ENCODE results near the gene NPHP4. TPM values are rescaled to one million over a fixed set of nuclear protein-coding genes. Genes with fewer than 3 reads are reported as not detected.
A peak's percentile ranks its signal among the peaks of the same experiment; 100 is the strongest.

NPHP4 gene
- total and polyA plus RNA-seq, 9 of the 15 experiments (the other 6 are each of a cell fraction or from before 2014, with no cell fraction given): 0.52 to 26.2 (median 6.7) TPM

- TF ChIP-seq CREM (IDR thresholded peaks at IDR 0.05; ENCODE audit: low read depth) (no peak), TAF1 (IDR thresholded peaks at IDR 0.05; ENCODE audit: control insufficient read depth, extremely low read depth, insufficient read depth, low read length, severe bottlenecking) (peak; percentile 7), ATF2 (CRISPR knock-in tag; IDR thresholded peaks at IDR 0.05) (no peak), EGR1 (conservative IDR thresholded peaks at IDR 0.05) (0 out of 2 replicates have a peak, but pooled peaks have one; percentile 15), SIN3A (IDR thresholded peaks at IDR 0.05; ENCODE audit: borderline replicate concordance in 2 of 2, control insufficient read depth in 1 of 2, low read depth in 2 of 2, low read length in 2 of 2) (peak in 1 of 2 experiments; percentile 60; a peak in 1 of 4 replicates), THAP7 (CRISPR knock-in tag; IDR thresholded peaks at IDR 0.05) (peak; percentile 61; the same call in 1 of the 2 replicates), PCBP1 (IDR thresholded peaks at IDR 0.05; ENCODE audit: low read depth, low read length, poor library complexity, severe bottlenecking) (peak; percentile 91), MNT (conservative IDR thresholded peaks at IDR 0.05) (no peak), TOE1 (IDR thresholded peaks at IDR 0.05; ENCODE audit: borderline replicate concordance) (peak; percentile 85), TOE1 (CRISPR knock-in tag; IDR thresholded peaks at IDR 0.05; ENCODE audit: borderline replicate concordance, low read depth) (no peak), FOXM1 (IDR thresholded peaks at IDR 0.05; ENCODE audit: low read depth) (peak; percentile 8; the same call in 1 of the 2 replicates), FOXM1 (CRISPR knock-in tag; IDR thresholded peaks at IDR 0.05; ENCODE audit: low read depth) (no peak), RFX5 (IDR thresholded peaks at IDR 0.05; ENCODE audit: low read depth, low read length) (no peak), ZNF699 (CRISPR knock-in tag; IDR thresholded peaks at IDR 0.05; ENCODE audit: insufficient replicate concordance) (no peak), GATAD2A (IDR thresholded peaks at IDR 0.05) (no peak), AFF4 (CRISPR knock-in tag; IDR thresholded peaks at IDR 0.05) (no peak), RBBP5 (IDR thresholded peaks at IDR 0.05; ENCODE audit: borderline replicate concordance, insufficient read depth, low read length, poor library complexity, severe bottlenecking) (peak; percentile 5), TGIF2 (CRISPR knock-in tag; IDR thresholded peaks at IDR 0.05) (no peak), ZEB2 (IDR thresholded peaks at IDR 0.05) (peak; percentile 54; the same call in 1 of the 2 replicates)
These were observed 760 bp upstream of the NPHP4 start (continued) for GRCh38 chr1:5992814-5993555.
